HT1080 (cell line): ENCODE measurements around the gene MCRIP1. TPM values are rescaled to one million over a fixed set of nuclear protein-coding genes. Genes with fewer than 3 reads are reported as not detected.

Experiments
- DNase-seq: peaks from one replicate; pipeline ENCODE4 v3.0.0-alpha.2; 2015; ENCODE audit warnings: low read depth
- total RNA-seq: library from RNA; depleted of rRNA; stranded (reverse); fragments of >200 nt; shearing (Covaris generic); gene quantifications from 2 replicates; pipeline ENCODE4 v1.2.3, GENCODE V29; 2014

The MCRIP1 gene
- total RNA-seq, 1 experiment from 2014 or later = 87.0 TPM

DNA sequence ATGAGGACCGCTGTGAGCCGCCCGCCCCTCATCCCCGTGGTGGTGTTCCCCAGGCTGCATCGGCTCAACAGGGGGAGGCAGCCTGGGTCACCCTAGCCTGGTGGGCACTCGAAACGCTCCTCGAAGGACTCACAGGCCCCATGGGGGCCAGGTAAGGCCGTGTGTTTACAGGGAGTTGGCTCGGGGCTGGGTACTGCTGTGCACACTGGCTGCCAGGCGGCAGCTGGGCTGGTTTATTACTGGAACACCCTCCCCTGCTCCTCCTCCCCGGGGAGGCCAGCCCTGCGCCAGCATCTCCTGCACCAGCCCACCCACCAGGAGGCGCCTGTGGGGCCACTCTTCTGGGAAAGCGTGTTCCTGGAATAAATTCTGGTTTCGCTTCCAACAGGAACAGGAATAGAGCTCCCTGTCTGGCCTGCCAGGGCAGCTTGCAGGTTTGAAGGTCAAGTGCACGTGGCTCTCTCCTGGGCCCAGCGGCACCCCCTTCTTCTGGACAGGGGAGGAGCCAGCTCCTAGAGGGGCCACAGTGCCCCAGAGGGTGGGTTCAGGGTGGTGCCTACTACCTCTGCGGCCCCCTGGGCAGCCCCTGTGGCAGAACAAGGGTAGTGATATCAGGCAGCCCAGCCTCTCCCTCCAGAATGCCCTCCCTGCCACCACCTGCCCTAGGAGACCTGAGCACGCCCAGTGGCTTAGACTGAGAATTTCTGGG lies 11.3 kb downstream of the MCRIP1 start:
- DNase-seq = peak; percentile 56

DNA sequence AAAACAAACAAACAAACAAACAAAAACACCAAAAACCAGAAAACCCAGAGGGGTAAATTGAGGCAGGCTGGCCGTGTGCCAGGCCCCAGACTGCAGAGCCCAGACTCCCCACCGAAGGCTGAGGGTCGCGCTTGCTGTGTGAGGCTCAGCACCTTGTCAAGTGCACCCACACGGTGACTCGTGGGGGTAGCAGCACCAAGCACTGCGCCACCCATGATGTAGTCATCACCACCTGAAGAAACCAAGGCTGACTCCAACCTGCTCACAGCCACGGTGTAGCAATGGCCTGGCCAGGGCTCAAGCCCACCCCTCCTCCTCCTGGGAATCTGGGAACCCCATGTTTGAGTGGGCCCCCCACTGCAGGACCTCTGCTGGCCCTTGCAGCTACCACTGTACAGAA lies 11.9 kb downstream of the MCRIP1 start:
- DNase-seq = no peak

DNA sequence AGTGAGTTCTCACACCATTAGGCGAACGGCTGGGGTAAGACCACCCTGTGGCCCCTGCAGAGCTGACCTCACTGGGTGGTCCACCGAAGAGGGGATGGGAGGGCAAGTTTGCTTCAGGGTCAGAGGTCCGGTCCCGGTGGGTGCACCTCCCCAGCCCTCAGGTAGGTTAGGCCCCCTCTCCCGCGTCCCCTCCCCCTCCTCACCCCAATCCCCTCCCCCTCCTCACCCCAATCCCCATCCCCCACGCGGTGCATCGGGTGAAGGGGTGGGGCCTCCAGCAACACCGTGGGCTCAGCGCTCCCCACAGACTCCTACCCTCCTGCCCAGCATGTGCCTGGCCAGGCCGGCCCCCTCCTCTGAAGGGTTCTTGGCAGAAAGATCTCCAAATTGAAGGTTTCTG lies 13.4 kb downstream of the MCRIP1 start:
- no peak for DNase-seq

DNA sequence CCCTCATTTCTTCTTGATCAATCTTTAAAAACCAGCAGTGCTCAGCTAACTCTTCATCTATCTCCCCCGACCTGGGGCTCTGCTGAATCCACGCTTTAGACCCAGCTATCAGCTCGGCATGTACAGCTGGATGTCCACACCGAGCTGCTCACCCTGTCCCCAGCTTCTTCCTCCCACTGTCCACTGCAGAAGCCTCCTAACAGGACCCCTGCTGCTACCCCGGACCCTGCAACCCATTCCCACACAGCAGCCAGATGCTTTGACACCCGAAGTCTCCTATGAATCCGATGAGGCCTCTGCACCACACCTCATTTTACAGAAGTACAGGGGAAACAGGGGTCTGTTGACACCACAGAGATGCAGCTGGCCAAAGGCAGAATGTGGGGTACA lies 15.3 kb downstream of the MCRIP1 start:
- no peak for DNase-seq

DNA sequence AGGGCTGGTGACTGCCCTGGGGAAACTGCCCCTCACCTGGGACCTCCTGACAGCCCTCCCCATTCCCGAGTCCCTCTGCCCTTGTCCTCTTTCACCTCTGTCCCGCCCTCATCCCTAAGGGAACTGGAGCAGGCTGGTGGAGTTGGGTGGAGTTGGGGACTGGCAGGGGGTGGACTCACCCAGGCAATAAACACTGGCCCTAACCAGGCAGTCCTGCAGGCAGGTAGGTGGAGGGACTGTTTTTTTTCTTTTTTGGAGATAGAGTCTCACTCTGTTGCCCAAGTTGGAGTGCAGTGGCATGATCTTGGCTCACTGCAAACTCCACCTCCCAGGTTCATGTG lies 17.5 kb downstream of the MCRIP1 start:
- DNase-seq = no peak

DNA sequence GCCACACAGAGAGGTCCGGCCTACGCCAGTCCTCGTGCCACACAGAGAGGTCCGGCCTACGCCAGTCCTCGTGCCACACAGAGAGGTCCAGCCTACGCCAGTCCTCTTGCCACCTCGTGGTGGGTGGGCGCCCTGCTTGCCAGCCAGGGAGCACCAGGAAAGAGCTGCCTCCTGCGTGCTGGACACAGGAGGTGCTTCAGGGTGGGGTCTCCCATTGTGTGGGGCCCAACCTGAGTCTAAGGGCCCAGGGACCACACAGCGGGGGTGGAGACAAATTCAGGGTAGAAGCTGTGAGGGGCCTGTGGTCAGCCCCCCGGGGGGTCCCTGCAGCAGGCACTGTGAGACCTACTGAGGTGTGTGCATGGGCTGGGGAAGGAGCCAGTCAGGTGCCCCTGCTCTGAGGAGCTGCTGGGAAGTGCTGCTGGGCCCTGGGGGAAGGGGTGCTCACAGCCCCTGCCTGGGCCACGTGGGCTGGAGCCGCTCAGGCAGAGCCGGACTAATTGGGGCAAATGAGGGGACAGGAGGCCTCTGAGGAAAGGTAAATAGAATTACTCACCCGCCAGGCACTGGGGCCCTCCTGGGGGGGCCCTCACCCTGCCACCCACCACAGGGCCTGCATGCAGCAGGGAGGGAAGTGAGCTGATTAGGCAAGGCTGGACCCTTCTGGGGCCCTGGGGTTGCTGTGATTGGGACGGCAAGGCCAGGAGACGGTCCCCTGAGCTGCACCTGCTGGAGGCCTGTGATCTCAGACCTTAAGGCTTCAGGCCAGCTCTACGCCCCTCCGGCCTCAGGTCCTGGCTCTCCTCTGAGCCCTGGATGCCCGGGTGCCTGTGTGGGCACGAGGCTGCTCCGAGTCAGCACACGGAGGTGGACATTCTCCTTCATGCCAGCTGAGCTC lies 18.1 kb downstream of the MCRIP1 start:
- no peak for DNase-seq

DNA sequence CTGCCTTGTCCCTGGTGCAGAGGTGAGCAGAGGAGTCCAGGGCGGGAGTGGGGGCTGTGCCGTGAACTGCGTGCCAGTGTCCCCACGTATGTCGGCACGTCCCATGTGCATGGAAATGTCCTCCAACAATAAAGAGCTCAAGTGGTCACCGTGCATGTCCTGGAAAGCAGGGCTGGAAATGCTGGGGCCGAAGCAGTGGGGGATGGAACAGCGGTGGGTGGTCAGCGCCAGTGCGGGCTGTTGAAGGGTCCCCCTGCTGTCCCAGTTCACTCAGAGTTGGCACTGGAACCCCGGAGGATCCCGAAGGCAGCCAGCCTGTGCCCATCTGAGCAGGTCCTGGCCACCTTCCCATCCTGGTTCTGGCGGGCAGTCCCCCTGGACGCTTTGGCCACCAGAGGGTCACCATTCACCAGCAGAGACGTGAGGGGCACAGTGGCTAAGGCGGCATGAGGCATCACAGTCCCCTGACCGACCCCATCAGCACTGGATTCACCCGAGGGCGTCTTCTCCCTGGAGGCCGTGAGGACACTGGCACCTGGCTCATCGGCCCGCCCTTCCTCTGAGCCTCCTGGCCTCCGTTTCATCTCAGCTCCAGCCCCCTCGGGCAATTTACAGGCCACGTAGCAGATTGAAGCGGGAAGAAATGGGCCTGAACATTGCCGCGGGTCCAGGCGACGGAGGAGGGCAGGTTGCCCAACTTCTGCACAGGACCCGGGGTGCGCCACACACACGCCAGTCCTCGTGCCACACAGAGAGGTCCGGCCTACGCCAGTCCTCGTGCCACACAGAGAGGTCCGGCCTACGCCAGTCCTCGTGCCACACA lies 19.0 kb downstream of the MCRIP1 start:
- DNase-seq = no peak

DNA sequence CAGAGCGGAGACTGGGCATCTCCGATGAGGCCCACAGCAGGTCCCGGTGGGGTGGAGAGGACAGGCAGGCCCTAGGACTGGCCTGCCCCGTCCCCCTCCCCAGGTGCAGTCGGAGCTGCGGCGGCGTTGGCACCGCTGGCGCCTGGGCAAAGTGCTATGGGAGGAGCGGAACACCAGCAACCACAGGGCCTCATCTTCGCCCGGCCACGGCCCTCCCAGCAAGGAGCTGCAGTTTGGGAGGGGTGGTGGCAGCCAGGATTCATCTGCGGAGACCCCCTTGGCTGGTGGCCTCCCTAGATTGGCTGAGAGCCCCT lies 19.8 kb downstream of the MCRIP1 start:
- no peak for DNase-seq

DNA sequence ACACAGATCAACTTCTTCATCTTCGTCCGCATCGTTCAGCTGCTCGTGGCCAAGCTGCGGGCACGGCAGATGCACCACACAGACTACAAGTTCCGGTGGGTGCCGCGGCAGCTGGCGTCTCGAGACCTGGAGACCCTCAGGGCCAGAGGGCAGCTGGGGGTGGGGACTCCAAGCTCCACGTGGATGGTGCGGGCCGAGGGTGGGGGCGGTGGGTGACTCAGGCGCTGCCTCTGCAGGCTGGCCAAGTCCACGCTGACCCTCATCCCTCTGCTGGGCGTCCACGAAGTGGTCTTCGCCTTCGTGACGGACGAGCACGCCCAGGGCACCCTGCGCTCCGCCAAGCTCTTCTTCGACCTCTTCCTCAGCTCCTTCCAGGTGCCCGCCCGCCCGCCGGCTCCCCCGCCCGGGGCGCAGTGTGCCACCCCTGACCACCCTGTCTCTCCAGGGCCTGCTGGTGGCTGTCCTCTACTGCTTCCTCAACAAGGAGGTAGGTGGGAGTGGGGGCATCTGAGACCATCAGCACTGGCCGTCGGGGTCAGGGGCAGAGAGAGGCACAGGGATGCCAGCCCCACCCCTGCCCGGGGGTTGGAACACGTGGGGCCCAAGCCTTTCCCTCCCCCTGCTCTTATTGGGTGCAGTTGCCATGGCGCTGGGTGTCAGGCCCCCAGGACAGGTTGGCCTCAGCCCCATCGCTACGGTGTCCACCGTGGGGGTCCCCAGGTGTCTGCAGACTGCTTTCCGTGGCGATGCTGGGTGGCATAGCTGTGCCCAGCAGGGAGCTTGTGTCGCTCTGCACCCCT lies 20.3 kb downstream of the MCRIP1 start:
- no peak for DNase-seq

DNA sequence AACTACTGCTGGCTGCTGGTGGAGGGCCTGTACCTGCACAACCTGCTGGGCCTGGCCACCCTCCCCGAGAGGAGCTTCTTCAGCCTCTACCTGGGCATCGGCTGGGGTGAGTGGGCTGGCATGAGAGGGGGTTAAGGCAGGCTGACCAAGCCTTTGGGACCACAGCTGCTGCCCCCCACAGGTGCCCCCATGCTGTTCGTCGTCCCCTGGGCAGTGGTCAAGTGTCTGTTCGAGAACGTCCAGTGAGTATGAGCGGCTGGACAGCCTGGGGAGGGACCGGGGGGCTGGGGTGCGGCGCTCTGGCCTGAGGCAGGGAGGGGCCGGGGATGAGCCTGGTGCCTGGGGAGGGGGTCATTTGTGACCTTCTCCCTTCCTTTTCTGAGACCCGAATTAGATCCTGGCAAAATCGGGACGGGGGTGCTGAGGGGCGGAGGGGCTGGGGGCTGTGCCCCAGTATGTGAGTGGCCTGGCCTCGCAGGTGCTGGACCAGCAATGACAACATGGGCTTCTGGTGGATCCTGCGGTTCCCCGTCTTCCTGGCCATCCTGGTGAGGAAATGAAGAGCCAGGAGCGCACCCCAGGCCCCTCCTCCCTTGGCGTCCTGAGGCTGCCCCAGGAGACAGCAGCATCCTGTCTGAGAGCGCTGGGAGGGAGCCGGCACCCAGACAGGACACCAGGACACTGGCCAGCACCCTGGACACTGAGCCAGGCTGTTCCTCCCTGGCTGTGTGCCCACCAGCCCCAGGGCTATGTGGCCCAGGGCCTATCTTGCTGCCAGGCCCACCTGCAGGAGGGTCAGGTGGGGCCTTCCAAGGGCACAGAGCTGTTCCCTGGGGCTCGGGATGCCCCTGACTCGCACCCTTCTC lies 21.2 kb downstream of the MCRIP1 start:
- no peak for DNase-seq

DNA sequence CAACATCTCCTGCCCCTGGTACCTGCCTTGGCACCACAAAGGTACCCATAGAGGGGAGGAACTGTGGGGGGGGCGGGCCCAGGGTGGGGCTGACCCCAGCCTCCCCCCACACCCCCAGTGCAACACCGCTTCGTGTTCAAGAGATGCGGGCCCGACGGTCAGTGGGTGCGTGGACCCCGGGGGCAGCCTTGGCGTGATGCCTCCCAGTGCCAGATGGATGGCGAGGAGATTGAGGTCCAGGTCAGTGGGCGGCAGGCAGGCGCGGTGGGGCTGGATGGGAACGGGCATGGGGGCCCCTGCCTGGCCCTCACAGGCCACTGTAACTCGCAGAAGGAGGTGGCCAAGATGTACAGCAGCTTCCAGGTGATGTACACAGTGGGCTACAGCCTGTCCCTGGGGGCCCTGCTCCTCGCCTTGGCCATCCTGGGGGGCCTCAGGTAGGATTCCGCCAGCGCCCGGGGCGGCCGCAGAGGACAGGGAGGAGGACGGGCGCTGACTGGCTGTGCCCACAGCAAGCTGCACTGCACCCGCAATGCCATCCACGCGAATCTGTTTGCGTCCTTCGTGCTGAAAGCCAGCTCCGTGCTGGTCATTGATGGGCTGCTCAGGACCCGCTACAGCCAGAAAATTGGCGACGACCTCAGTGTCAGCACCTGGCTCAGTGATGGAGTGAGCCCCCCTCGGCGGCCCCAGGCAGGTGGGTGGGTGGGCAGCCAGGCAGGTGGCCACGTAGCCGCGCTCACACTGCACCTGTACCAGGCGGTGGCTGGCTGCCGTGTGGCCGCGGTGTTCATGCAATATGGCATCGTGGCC lies 22.0 kb downstream of the MCRIP1 start:
- no peak for DNase-seq

DNA sequence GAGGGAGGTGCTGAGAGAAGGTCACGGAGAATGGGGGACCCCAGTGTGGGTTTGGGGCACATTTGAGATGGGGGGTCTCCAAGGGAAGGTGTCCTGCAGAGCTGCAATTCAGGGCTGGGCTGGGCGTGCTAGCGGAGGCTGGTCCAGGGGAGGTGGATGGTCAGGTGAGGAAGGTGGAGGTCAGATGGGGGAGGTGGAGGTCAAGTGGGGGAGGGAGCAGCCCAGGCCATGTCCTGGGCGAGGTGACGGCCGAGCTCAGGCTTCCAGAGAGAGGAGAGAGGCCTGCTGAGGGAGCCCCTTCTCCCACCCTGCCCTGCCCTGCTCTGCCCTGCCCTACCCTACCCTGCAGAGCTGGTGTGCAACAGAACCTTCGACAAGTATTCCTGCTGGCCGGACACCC lies 22.6 kb downstream of the MCRIP1 start:
- no peak for DNase-seq

DNA sequence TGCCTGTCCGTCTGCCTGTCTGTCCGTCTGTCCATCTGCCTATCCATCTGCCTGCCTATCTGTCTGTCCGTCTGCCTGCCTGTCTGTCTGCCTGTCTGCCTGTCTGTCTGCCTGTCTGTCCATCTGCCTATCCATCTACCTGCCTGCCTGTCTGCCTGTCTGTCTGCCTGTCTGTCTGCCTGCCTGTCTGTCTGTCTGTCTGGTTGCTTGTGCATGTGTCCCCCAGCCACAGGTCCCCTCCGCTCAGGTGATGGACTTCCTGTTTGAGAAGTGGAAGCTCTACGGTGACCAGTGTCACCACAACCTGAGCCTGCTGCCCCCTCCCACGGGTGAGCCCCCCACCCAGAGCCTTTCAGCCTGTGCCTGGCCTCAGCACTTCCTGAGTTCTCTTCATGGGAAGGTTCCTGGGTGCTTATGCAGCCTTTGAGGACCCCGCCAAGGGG lies 23.5 kb downstream of the MCRIP1 start:
- DNase-seq = no peak

DNA sequence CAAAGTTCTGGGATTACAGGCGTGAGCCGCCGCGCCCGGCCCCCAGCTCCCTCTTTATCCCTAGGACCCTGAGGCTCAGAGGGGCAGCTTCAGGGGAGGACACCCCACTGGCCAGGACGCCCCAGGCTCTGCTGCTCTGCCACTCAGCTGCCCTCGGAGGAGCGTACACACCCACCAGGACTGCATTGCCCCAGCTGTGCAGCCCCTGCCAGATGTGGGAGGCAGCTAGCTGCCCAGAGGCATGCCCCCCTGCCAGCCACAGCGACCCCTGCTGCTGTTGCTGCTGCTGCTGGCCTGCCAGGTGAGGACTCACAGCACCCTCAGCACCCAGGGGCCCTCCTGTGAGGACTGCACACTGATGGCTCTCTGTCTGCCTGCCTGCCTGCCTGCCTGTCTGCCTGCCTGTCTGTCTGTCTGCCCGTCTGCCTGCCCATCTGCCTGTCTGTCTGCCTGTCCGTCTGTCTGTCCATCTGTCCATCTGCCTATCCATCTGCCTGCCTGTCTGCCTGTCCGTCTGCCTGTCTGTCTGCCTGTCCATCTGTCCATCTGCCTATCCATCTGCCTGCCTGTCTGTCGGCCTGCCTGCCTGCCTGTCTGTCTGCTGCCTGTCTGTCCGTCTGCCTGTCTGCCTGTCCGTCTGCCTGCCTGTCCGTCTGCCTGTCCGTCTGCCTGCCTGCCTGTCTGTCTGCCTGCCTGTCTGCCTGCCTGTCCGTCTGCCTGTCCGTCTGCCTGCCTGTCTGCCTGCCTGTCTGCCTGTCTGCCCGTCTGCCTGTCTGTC lies 24.1 kb downstream of the MCRIP1 start:
- DNase-seq = no peak

DNA sequence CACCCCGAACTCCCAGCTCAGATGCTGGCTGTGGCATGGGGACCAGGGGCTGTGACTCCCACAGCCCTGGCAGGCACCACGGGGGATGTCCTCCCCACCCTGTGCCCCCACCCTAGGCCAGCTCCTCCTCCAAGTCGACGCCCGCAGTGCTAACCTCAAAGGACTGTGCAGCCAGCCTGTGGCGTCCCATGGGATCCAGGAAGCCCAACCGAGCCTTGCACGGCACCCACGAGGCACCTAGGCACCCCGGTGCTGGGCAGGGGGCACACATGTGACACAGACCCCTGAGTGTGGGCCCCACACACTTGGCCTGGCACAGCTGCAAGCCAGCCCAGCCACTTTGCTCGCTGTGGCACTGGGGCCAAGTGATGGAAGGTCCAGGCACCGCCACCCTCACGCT lies 25.3 kb downstream of the MCRIP1 start:
- no peak for DNase-seq

DNA sequence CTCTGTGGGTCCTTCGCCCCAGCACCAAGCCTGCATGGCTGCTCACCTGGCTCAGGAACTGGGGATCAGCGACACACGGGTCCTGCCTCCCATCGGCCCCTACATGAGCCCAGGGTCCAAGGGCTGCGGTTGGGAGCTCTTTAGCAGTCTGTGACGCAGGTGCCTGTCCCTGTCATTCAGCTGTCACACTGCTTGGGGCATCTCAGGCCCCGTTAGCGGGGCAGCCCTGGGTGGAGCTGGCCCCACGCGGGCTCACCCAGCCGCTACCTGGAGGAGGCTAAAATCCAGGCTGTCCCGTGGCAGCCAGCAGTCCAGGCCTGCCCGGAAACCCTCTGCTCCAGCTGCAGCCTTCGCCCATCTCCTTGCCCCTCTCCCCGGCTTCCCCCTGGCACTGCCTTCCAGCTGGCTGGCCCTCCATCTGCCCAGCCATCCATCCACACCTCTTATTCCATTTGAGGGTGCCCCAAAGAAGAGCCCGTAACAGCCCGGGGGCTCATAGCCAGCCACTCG lies 25.8 kb downstream of the MCRIP1 start:
- DNase-seq = no peak

DNA sequence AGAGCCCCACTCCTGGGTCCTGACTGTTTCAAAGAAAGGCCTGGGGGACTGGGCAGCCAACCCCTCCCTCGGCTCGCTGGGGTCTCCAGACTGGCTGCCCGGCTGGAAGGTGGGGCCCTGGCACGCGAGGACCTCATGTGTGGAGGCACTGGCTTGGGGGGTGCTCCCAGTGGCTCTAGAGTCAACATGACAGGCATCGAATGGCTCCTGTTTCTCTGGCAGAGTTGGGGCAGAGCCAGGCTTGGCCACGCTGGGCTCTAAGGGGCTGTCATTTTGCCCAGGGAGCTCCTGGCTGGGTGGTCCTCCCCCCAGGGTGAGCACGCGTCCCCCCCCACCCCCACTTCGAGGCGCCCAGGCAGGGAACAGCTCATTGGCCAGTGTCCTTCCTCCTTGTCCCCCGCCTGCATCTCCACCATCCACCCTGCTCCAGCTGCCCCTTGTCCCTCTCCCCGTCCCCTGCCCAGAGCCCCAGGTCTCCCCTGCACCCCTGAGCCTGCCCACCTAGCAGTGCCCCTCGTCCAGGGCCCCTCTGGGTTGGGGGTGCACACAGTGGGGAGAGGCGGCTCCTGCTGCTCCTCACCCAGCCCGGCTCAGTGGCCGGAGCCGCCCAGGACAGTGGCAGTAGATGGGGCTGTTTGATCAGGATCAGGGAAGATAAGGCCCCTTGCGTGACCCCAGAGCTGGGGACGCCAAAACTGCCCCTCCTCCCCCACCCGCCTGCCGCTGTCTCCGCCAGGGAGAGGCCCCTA lies 26.5 kb downstream of the MCRIP1 start:
- DNase-seq = no peak
